Ectodermal cell (in vitro differentiated cells): ENCODE results near the gene CLPTM1L.
"Not testable (repeated sequence)": the region's sequence is repeated elsewhere in the genome, so short reads cannot be mapped to it uniquely, and the experiment has no call there.

Experiments used
- H3K27ac ChIP-seq: 2 replicates; pipeline ENCODE4 v1.7.0; 2013; ENCODE audit warnings: mild to moderate bottlenecking, low read depth, low read length; ENCODE audit not compliant: insufficient read depth, poor library complexity, severe bottlenecking
- H3K27me3 ChIP-seq: 2 replicates; pipeline ENCODE4 v1.7.0; 2013; ENCODE audit warnings: mild to moderate bottlenecking, low read length; ENCODE audit not compliant: insufficient read depth, control insufficient read depth, poor library complexity, severe bottlenecking
- H3K36me3 ChIP-seq: one replicate; pipeline ENCODE4 v1.7.0; 2013; ENCODE audit warnings: low read length; ENCODE audit not compliant: control insufficient read depth, insufficient read depth
- H3K4me1 ChIP-seq: one replicate; pipeline ENCODE4 v1.7.0; 2013; ENCODE audit warnings: low read length; ENCODE audit not compliant: control insufficient read depth, insufficient read depth
- H3K4me3 ChIP-seq: 2 replicates; pipeline ENCODE4 v1.7.0; 2013; ENCODE audit warnings: low read depth, low read length, control low read depth; ENCODE audit not compliant: insufficient read depth
- H3K9me3 ChIP-seq: 2 replicates; pipeline ENCODE4 v1.7.0; 2013; ENCODE audit warnings: mild to moderate bottlenecking, low read length, moderate library complexity; ENCODE audit not compliant: control insufficient read depth
- WGBS, 2 experiments: methylation state at CpG; one replicate each; pipeline ENCODE4 v1.1.7; 2013; ENCODE audit warnings: missing lambda C conversion rate in 2 of 2; 5-methylcytosine and 5-hydroxymethylcytosine counted together

The CLPTM1L gene

DNA sequence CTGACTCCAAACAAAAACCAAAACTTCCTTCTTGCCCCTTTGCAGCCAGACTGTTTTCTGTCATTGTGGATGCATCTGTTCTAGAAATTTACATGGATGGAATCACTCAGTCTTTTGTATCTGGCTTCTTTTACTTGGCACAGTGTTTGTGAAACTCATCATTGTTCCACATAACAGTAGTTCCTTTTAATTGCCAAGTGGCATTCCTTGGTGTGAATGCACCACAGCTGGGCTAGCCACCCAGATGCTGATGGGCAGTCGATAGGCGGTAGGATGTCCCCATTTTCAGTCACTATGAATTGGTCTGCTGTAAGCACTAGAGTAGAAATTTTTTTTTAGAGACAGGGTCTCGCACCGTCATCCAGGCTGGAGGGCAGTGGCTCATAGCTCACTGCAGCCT lies 6.3 kb upstream of the CLPTM1L start:
- Histone ChIP-seq H3K4me1 (no peaks in the 10 kb centered on the region), H3K27ac (no peak overlapping the region), H3K27me3 (no peaks in the 10 kb centered on the region), H3K36me3 (no peaks in the 10 kb centered on the region), H3K4me3 (no peak overlapping the region), H3K9me3 (no peaks in the 10 kb centered on the region)
- WGBS, 2 experiments: 68 to 71% methylated on average over 4 of the region's 4 CpGs

DNA sequence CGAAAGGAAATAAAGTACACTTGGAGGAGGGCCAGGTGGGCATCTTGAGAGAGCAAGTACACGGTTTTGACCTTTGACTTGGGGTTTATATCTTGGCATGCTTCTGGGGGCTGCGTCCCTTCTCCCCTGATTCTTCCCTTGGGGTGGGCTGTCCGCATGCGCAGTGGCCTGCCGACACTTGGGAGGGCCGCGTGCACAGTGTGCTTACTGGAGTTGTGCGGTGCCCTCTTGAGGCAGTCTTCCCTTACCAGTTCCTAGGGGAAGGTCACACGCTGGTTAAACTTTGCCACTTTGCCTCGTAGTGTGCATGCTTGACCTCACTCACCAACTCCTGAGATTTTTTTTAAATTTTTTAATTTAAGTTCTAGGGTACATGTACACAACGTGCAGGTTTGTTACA lies 4.3 kb upstream of the CLPTM1L start:
- 70 to 76% methylated on average over 12 of the region's 12 CpGs for WGBS, 2 experiments
- Histone ChIP-seq H3K36me3 (no peaks in the 10 kb centered on the region), H3K27me3 (no peaks in the 10 kb centered on the region), H3K9me3 (no peaks in the 10 kb centered on the region), H3K27ac (no peak overlapping the region), H3K4me1 (no peaks in the 10 kb centered on the region), H3K4me3 (no peak overlapping the region)

DNA sequence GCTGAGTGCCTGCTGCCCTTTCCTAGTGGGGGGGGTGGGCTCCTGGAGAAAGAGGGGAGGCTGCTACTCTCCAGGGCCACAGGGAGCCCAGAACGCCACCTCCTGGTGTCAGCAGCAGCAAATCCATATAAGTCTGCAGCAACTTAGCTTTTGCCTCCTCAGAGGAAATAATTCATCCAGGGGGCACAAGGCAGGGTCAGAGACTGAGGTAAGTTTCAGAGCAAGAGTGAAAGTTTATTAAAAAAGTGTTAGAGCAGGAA lies 4.0 kb upstream of the CLPTM1L start:
- Histone ChIP-seq H3K27ac (no peak overlapping the region), H3K27me3 (no peaks in the 10 kb centered on the region), H3K4me1 (no peaks in the 10 kb centered on the region), H3K36me3 (no peaks in the 10 kb centered on the region), H3K9me3 (no peaks in the 10 kb centered on the region), H3K4me3 (no peak overlapping the region)
- 73 to 82% methylated on average over 1 of the region's 1 CpG for WGBS, 2 experiments

DNA sequence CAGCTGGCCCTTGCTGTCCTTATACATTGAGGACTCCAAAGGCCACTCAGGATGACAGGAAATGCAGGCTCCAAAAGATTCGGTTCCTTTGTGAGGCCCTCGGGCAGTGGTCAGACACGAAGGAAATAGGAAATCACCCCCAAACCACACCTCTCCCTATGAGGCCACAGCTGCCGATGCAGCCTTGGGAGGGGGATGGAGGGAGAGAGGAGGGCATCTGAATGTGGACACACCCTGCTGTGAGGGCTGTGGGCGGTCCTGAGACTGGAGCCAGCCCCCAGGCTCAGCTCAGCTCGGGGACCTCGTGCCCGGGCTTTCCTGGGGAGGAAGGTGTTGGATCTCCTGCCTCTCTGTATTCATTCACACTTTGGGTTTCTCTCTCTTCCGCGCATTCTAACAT lies 2.7 kb upstream of the CLPTM1L start:
- 74 to 78% methylated on average over 10 of the region's 10 CpGs for WGBS, 2 experiments
- Histone ChIP-seq H3K27me3 (no peaks in the 10 kb centered on the region), H3K4me1 (no peaks in the 10 kb centered on the region), H3K27ac (no peak overlapping the region), H3K9me3 (no peaks in the 10 kb centered on the region), H3K36me3 (no peaks in the 10 kb centered on the region), H3K4me3 (no peak overlapping the region)

DNA sequence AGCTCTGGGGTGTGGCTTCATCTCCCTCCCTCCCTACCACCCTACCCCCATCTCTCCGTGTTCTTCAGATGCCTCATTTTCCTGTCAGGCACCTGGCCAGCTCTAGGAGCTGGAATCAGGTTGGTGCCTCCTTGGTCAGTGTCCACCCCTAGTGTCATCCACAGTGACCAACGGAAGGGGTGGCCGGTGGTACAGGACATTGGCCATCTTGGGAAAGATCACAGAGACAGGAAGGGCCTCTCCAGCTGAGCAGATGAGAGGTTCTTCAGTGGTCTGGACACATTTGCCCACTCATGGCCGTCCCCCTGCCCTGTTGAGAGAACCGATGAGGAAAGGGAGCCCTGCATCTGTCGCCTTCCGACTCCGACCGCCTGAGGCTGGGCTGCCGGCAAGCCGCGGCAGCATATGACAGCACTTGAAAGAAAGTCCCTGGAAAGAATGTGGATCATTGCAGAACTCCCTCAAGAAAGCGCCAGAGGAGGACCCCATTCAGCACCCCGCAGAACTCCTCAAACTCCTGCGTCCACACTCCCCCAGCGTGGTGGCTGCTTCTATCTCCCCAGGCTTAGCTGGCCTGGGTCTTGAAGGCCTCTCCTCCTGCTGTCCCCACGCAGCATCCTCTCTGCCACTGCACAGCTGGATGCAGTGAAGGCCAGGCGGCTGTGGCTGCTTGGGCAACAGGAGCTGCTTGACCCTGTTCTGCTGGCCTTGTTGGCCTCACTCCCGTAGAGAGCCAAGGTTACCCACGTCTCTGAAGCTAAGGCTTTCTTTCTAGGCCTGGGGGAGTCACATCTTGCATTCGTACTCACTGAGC lies 1.9 kb upstream of the CLPTM1L start:
- 85 to 88% methylated on average over 21 of the region's 21 CpGs for WGBS, 2 experiments
- Histone ChIP-seq H3K4me1 (no peaks in the 10 kb centered on the region), H3K27me3 (no peaks in the 10 kb centered on the region), H3K9me3 (no peaks in the 10 kb centered on the region), H3K4me3 (no peak overlapping the region), H3K36me3 (peaks cover 1% of the 10 kb centered on the region), H3K27ac (no peak overlapping the region)

DNA sequence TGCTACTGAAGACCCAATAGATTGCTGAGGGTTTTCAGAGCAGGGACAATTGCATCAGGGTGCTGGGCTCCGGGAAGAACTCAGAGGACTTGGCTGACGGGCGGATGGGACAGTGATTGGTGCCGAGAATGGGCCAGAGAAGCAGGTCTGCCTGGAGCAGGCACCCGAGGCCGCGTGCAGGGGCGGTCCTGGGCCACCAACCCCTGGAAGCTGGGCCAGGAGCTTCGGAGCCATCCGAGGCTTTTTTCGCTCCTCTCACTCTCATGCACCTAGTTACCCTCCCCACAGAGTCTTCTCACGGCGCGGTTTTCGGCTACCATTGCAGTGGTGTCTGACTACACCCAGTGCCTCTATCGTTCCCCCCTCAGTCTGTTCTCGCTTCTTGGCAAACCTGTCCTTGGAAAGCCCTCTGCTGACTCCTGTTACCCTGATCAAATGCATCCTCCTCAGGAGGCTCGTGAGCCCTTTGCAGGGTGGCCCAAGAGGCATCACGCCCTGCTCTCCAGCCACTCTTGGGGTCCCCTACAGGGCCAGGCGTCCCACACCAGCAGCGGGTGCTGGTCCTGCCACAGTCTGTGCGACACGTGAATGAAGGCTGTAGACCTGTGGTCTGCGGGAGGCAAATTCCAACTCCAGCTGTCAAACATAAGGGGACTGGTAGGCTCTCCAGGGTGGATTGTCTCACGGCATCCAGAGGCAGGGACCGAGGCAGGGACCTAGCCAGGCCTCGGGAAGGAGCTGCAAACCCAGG lies 1.2 kb upstream of the CLPTM1L start:
- no peak overlapping the region for H3K27ac ChIP-seq
- no peaks in the 10 kb centered on the region for H3K4me1 ChIP-seq
- 88 to 89% methylated on average over 27 of the region's 27 CpGs for WGBS, 2 experiments
- no peaks in the 10 kb centered on the region for H3K27me3 ChIP-seq
- peaks cover 9% of the 10 kb centered on the region for H3K36me3 ChIP-seq
- H3K4me3 ChIP-seq: peak overlapping the region; percentile 88
- H3K9me3 ChIP-seq: no peaks in the 10 kb centered on the region

DNA sequence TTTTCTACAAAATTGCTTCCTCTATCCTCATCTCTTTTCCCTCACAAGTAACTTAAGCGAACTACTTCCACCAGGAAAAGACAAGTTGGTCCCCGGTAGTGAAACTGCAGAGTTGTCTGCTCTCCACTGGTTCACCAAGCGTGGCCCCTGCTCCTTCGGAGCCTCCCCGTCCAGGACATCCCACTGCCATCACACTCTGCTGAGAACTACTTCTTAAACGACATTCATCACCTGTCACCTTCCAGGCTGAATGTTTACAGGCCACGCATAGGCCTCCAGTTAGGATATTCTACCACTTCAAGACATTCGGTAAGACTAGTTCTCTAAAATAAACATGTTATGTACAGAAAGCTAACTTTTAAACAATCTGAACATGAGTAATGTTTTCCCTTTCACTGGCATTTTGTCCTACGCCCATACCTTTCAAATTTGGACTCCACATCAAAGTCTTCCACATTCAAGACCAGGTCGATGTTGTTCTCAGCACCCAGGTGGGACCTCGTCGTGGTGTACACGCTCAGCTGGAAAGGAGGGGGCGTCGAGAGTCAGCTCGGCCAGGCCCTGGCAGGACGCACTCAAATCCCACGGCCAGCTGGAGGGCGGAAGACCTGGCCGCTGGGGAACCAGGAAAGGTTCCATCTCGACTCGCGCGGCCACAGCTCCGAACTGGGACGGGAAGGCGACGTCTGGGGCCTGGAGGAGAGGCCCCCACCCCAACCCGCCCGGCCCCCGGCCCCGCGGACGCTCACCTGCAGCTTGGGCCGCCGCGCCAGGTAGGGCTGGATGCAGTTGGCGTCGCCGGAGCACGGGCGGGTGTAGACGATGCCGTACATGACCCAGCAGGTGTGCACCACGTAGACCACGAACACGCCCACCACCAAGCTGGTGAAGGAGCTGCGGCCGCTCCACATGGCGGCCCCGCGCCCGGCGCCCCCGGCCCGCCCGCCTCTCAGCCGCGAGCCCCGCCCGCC lies 683 bp downstream of the CLPTM1L start:
- Histone ChIP-seq H3K4me1 (no peaks in the 10 kb centered on the region), H3K4me3 (peak overlapping the region; percentile 88), H3K27ac (no peak overlapping the region), H3K27me3 (no peaks in the 10 kb centered on the region), H3K36me3 (peaks cover 21% of the 10 kb centered on the region), H3K9me3 (no peaks in the 10 kb centered on the region)
- WGBS, 2 experiments: 12% methylated on average over 61 of the region's 61 CpGs

DNA sequence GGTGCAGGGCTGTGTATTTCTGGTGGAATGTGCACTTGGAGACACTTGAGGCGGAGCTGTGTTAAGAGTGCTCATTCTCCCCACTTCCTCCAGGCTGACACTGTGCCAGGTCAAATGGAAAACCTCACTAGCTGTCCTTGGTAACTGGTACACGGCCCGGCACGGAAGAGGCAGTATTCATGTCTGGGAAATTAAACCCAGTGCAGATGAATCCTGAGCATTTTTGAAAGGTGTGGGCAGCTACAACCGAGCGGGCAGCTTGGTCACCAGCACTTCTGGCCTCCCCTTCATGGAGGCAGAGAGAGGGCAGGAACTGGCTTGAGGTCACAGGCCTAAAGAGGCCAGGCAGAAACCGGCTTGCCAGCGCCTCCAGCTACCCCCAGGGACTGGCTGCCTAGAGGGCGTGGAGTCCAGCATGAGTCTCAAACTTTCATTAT lies 1.6 kb downstream of the CLPTM1L start:
- no peak overlapping the region for H3K4me3 ChIP-seq
- 94% methylated on average over 9 of the region's 9 CpGs for WGBS, 2 experiments

DNA sequence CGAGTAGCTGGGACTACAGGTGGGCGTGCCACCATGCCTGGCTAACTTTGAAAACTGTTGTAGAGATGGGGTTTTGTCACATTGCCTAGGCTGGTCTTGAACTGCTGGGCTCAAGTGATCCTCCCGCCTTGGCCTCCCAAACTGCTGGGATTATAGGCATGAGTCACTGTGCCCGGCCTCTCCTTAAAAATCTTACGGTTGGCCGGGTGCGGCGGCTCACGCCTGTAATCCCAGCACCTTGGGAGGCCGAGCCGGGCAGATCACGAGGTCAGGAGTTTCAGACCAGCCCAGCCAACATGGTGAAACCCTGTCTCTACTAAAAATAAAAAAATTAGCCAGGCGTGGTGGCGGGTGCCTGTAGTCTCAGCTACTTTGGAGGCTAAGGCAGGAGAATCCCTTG lies 2.2 kb downstream of the CLPTM1L start:
- H3K36me3 ChIP-seq: peaks cover 28% of the 10 kb centered on the region
- 94 to 95% methylated on average over 14 of the region's 14 CpGs for WGBS, 2 experiments
- H3K9me3 ChIP-seq, H3K4me3 ChIP-seq, H3K27ac ChIP-seq, H3K27me3 ChIP-seq, H3K4me1 ChIP-seq: not testable (repeated sequence)

More for the DNA sequence above, 1.6 kb downstream of the CLPTM1L start:
- Histone ChIP-seq H3K36me3 (peaks cover 22% of the 10 kb centered on the region), H3K27me3 (no peaks in the 10 kb centered on the region), H3K4me1 (no peaks in the 10 kb centered on the region), H3K27ac (no peak overlapping the region), H3K9me3 (no peaks in the 10 kb centered on the region)

DNA sequence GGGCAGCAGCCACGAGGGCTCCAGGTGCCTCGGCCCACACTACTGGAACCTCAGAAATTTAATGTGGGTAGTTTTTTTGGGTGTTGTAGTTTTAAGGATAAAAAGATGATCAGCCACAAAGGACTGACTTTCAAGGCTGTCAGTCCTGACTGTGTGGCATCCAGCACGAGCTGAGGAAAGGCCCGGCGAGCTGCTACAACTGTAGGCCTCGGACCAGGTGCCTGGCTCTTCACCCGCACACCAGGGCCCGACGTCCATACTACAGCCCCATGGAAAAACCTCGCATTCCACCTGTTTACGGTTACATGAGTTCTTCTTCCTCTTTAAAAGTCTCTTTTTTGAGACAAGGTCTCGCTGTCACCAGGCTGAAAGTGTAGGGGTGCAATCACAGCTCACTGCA lies 2.6 kb downstream of the CLPTM1L start:
- 96% methylated on average over 12 of the region's 12 CpGs for WGBS, 2 experiments
- Histone ChIP-seq H3K4me3 (no peak overlapping the region), H3K4me1 (no peaks in the 10 kb centered on the region), H3K36me3 (peaks cover 33% of the 10 kb centered on the region), H3K27ac (no peak overlapping the region), H3K27me3 (no peaks in the 10 kb centered on the region), H3K9me3 (no peaks in the 10 kb centered on the region)
